ENCODE data around the gene CCNI.

DNA sequence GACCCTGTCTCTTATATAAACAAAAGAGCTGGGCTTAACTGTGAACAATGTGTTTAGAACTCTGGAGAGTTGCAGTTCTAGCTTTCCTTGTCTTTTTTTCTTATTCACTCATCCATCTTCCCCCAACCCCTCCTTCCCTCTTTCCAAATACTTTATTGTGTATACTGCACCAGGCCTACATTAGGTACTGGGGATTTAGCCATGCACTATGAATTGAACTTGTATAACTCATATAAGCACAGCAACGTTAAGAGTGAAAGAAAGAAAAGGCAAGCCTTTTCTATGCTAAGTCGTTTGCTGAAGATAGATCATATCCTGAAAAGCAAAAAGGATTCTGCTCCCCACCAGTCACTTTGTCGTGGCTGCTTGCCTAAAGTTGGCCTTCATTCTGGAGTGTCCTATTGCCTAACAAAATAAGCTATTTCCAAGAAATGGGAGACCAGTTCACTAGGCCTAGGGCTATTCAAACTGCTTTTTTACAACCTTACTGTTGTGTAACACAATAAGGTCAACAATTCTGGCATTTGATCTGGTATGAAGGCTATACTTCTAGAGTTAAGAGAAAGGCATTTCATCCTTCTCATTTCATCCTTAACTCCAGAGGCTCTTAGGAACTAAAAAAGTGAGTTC is 32.2 kb downstream of the CCNI start:
- TF ChIP-seq, protein P1, sequence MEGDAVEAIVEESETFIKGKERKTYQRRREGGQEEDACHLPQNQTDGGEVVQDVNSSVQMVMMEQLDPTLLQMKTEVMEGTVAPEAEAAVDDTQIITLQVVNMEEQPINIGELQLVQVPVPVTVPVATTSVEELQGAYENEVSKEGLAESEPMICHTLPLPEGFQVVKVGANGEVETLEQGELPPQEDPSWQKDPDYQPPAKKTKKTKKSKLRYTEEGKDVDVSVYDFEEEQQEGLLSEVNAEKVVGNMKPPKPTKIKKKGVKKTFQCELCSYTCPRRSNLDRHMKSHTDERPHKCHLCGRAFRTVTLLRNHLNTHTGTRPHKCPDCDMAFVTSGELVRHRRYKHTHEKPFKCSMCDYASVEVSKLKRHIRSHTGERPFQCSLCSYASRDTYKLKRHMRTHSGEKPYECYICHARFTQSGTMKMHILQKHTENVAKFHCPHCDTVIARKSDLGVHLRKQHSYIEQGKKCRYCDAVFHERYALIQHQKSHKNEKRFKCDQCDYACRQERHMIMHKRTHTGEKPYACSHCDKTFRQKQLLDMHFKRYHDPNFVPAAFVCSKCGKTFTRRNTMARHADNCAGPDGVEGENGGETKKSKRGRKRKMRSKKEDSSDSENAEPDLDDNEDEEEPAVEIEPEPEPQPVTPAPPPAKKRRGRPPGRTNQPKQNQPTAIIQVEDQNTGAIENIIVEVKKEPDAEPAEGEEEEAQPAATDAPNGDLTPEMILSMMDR (IDR thresholded peaks at IDR 0.05; ENCODE audit: borderline replicate concordance, extremely low read depth, low read length, poor library complexity, severe bottlenecking) = no peak
- no peak for TF ChIP-seq EZH2 (IDR thresholded peaks at IDR 0.05; ENCODE audit: borderline replicate concordance, low read depth, low read length, severe bottlenecking)

Data from DND-41 (cell line).